GM18502 (cell line): ENCODE data around the gene SNED1.

ENCODE experiments used
- ATAC-seq: cut with Tn5 transposase; IDR thresholded peaks from one replicate; pipeline ENCODE4 v1.9.1; 2021; ENCODE audit warnings: mild to moderate bottlenecking; ENCODE audit not compliant: unreplicated experiment, poor library complexity

The SNED1 gene

GRCh38 chr2:241136661-241137260 lies 138.3 kb downstream of the SNED1 start:
- no peak for ATAC-seq

- ATAC-seq: no peak
These were observed 139.1 kb downstream of the SNED1 start for GRCh38 chr2:241137276-241138190.

- no peak for ATAC-seq
These were observed 140.1 kb downstream of the SNED1 start for GRCh38 chr2:241138471-241138870.

GRCh38 chr2:241139531-241140444 lies 141.4 kb downstream of the SNED1 start:
- ATAC-seq: no peak

- no peak for ATAC-seq
These were observed 142.0 kb downstream of the SNED1 start for GRCh38 chr2:241140445-241140840.

- ATAC-seq: no peak
These were observed 142.9 kb downstream of the SNED1 start for GRCh38 chr2:241141214-241141770.

GRCh38 chr2:241142063-241142462 lies 143.6 kb downstream of the SNED1 start:
- no peak for ATAC-seq

- no peak for ATAC-seq
These were observed 144.2 kb downstream of the SNED1 start for GRCh38 chr2:241142593-241142992.
